SH-SY5Y (cell line): ENCODE measurements around the gene ZNF555.

Source experiments
- GATA2 ChIP-seq: IDR thresholded peaks from 2 replicates; pipeline ENCODE4 v1.6.1; 2011; ENCODE audit warnings: mild to moderate bottlenecking, low read depth, low read length
- GATA3 ChIP-seq: IDR thresholded peaks from 2 replicates; pipeline ENCODE4 v1.6.1; 2011; ENCODE audit warnings: low read depth, mild to moderate bottlenecking, low read length, moderate library complexity

GRCh38 chr19:2883686-2884439 lies 42.6 kb downstream of the ZNF555 start:
- TF ChIP-seq GATA2 (no peak), GATA3 (no peak)
